HEK293T (cell line): ENCODE results near the gene APPBP2.

Source experiments
- BHLHE40 ChIP-seq: fragments of 450-650 bp; IDR thresholded peaks from 2 replicates; pipeline ENCODE4 v1.6.1; 2016; ENCODE audit warnings: mild to moderate bottlenecking, moderate library complexity, borderline replicate concordance
- CTBP1 ChIP-seq: fragments of 450-650 bp; IDR thresholded peaks from 2 replicates; pipeline ENCODE4 v1.6.1; 2016; ENCODE audit warnings: borderline replicate concordance
- FOXK2 ChIP-seq: fragments of 450-650 bp; IDR thresholded peaks from 2 replicates; pipeline ENCODE4 v1.6.1; 2016; ENCODE audit warnings: mild to moderate bottlenecking
- FOXM1 ChIP-seq: fragments of 450-650 bp; IDR thresholded peaks from 2 replicates; pipeline ENCODE4 v1.6.1; 2017; ENCODE audit warnings: mild to moderate bottlenecking, borderline replicate concordance
- HDGF ChIP-seq: fragments of 450-650 bp; IDR thresholded peaks from 2 replicates; pipeline ENCODE4 v1.6.1; 2017; ENCODE audit warnings: antibody characterized with exemption, borderline replicate concordance
- L3MBTL2 ChIP-seq: fragments of 450-650 bp; conservative IDR thresholded peaks from 2 replicates; pipeline ENCODE4 v1.6.1; 2016; ENCODE audit warnings: mild to moderate bottlenecking
- SP1 ChIP-seq: fragments of 450-650 bp; IDR thresholded peaks from 2 replicates; pipeline ENCODE4 v1.6.1; 2017
- ZNF384 ChIP-seq: fragments of 450-650 bp; IDR thresholded peaks from 2 replicates; pipeline ENCODE4 v1.6.1; 2016

- TF ChIP-seq CTBP1 (no peak), FOXM1 (no peak), L3MBTL2 (no peak), SP1 (no peak), BHLHE40 (no peak), ZNF384 (no peak), HDGF (no peak), FOXK2 (no peak)
These were observed 109.6 kb downstream of the APPBP2 start for GRCh38 chr17:60416368-60416925.
